T-helper 17 cell (primary cell): ENCODE measurements around the gene CFAP54. TPM values are rescaled to one million over a fixed set of nuclear protein-coding genes. Genes with fewer than 3 reads are reported as not detected.
"Not testable (repeated sequence)": the region's sequence is repeated elsewhere in the genome, so short reads cannot be mapped to it uniquely, and the experiment has no call there.

Experiments used
- ATAC-seq: fragments of 150-1000 bp; cut with Tn5 transposase; 2 replicates; pipeline ENCODE4 v1.10.0; 2021; ENCODE audit warnings: mild to moderate bottlenecking, moderate library complexity
- DNase-seq, 3 donors: peaks; one replicate each; pipeline versions ENCODE4 v3.0.0 to v3.0.0-alpha.2; 2020 to 2021
- H3K9me3 ChIP-seq: one replicate; pipeline ENCODE4 v1.7.0; 2013; ENCODE audit warnings: low read length, mild to moderate bottlenecking; ENCODE audit not compliant: control insufficient read depth, poor library complexity, severe bottlenecking
- H3K27ac Mint-ChIP-seq: one replicate; pipeline ENCODE4 v1.8.0; 2022; ENCODE audit warnings: mild to moderate bottlenecking, moderate library complexity, mixed read lengths
- H3K27me3 Mint-ChIP-seq: one replicate; pipeline ENCODE4 v1.8.0; 2022; ENCODE audit warnings: mixed read lengths
- H3K36me3 Mint-ChIP-seq: one replicate; pipeline ENCODE4 v1.8.0; 2022; ENCODE audit warnings: low read depth, mixed read lengths
- H3K4me1 Mint-ChIP-seq: one replicate; pipeline ENCODE4 v1.8.0; 2022; ENCODE audit warnings: mild to moderate bottlenecking, mixed read lengths
- H3K4me3 Mint-ChIP-seq: one replicate; pipeline ENCODE4 v1.8.0; 2022; ENCODE audit warnings: mild to moderate bottlenecking, moderate library complexity, mixed read lengths
- total RNA-seq, 4 donors: library from RNA in 2 of 4; stranded (reverse) in 2 of 4; gene quantifications; one replicate each; pipeline ENCODE4 v1.2.3 and lab custom pipeline; 2022 to 2026

The CFAP54 gene
- total RNA-seq, 2 donors from 2014 or later = 1.2 to 1.3 TPM

DNA sequence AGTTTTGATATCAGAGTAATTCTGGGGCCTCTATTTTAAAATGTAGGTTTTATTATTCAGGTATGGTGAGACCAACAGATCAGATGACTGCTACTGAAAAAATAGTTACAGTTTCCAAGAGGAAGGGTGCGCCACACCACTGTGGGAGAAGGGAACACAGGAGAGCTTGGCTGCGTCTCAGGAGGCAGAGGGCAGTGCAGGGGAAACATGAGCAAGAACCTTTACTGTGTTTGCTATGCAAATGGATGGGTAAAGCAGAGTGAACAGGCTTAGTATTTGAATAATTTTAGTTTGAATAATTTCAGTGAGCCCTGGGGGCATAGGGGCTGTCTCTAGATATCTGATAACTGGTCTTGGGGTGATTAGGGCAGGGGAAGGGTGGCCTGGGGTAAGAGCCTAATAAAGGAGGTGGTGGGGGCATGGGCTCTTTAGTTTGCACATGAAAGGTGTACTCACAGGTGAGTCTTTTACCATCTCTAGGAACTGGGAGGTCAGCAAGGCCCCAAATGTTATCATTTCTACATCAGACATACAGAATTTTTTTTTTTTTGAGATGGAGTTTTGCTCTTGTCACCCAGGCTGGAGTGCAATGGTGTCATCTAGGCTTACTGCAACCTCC is 220.9 kb downstream of the CFAP54 start:
- H3K4me3 Mint-ChIP-seq = no peak overlapping the region
- no peak for DNase-seq
- ATAC-seq = no peak
- H3K9me3 ChIP-seq = no peaks in the 10 kb centered on the region
- no peaks in the 10 kb centered on the region for H3K4me1 Mint-ChIP-seq
- no peaks in the 10 kb centered on the region for H3K27me3 Mint-ChIP-seq
- H3K27ac Mint-ChIP-seq = no peak overlapping the region
- no peaks in the 10 kb centered on the region for H3K36me3 Mint-ChIP-seq

DNA sequence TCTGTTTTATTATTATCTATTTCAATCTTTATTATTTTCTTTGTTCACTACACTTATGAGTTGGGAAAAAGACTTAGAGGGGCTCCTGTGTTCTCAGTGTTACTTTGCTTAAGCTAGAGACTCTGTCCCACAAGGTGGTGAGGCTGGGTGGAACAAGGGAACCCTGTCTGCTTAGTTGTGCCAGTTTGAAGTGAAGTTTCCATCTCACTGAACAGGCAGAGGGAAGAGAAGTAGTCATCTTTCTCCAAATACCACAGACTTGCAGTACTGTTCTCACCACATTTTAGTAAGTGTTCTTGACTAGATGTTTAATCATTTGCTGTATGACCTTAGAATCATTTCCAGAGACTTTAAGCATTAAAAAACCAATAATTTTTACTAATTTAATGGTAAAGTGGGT is 222.0 kb downstream of the CFAP54 start:
- Mint-ChIP-seq H3K4me1 (no peaks in the 10 kb centered on the region), H3K36me3 (no peaks in the 10 kb centered on the region), H3K27ac (no peak overlapping the region), H3K27me3 (no peaks in the 10 kb centered on the region), H3K4me3 (no peak overlapping the region)
- ATAC-seq (no peak), DNase-seq (no peak)
- no peaks in the 10 kb centered on the region for H3K9me3 ChIP-seq

DNA sequence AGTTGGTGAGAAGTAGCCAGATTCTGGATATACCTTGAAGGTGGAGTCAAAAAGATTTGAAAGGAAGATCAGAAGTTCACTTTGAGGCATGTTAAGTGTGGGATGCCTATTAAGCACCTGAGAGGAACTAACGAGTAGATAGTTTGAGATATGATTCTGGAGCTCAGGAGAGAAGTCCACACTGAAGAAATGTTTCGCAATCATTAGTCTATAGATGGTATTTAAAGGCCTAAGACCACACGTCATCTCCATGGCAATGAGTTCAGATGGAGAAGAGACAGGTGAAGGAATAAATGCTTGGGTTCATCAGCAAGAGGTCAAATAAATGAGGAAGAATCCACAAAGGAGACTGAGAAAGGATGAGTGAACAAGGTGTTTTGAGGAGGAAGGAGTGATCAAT is 224.8 kb downstream of the CFAP54 start:
- no peaks in the 10 kb centered on the region for H3K36me3 Mint-ChIP-seq
- no peaks in the 10 kb centered on the region for H3K27me3 Mint-ChIP-seq
- no peaks in the 10 kb centered on the region for H3K4me1 Mint-ChIP-seq
- DNase-seq (no peak), ATAC-seq (no peak)
- H3K9me3 ChIP-seq = no peaks in the 10 kb centered on the region
- H3K4me3 Mint-ChIP-seq = no peak overlapping the region
- H3K27ac Mint-ChIP-seq = no peak overlapping the region

DNA sequence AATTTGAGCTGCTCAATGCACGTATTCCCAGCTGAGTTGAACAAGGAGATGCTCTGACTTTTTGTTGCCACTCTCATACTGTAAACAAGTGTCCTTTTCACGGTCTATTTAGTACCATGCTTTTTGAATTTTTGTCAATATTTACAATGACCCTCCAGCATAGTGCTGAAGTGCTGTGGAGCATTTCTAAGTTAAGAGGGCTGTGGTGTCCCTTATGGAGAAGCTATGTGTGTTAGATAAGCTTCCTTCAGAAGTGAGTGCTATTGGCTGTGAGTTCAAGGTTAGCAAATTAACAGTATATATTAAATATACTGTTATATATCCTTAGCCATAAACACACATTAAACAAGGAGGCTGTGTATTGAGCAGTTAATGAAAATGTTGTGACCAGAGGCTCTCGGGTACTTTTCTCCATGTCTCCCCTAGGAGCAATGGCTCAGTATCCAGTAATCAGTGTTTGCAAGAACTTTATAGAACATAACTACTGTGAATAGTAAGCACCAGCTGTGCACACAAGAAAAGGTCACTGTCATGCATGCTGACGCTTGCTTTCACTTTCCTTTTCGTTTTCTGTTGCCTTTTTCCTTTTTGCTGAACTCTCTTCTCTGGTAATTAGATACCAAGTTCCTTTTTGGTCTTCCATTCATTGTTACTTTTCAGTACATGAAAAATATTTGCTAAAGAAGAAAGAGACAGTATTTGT is 230.4 kb downstream of the CFAP54 start:
- H3K27me3 Mint-ChIP-seq = no peaks in the 10 kb centered on the region
- H3K4me3 Mint-ChIP-seq = peak overlapping the region; percentile 90
- ATAC-seq (peak; percentile 71), DNase-seq (no peak)
- H3K36me3 Mint-ChIP-seq = no peaks in the 10 kb centered on the region
- no peaks in the 10 kb centered on the region for H3K9me3 ChIP-seq
- H3K4me1 Mint-ChIP-seq = no peaks in the 10 kb centered on the region
- H3K27ac Mint-ChIP-seq = peak overlapping the region; percentile 99

DNA sequence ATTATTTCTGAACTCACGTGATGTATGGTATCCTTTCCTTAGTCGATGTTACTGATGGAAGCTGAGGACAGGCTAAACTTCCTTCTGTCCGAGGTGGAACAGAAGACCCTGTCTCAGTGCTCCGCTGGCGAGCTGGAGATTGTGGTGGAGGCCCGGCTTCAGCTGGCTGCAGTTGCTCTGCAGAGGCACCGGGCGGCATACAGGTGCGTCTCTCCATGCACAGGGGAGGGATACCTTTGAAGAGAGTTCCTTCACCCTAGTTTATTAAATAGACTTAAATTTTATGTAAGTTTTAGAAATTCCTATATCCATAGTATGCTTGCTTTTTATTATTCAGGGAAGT is 231.0 kb downstream of the CFAP54 start:
- no peaks in the 10 kb centered on the region for H3K36me3 Mint-ChIP-seq
- ATAC-seq = peak; percentile 82

DNA sequence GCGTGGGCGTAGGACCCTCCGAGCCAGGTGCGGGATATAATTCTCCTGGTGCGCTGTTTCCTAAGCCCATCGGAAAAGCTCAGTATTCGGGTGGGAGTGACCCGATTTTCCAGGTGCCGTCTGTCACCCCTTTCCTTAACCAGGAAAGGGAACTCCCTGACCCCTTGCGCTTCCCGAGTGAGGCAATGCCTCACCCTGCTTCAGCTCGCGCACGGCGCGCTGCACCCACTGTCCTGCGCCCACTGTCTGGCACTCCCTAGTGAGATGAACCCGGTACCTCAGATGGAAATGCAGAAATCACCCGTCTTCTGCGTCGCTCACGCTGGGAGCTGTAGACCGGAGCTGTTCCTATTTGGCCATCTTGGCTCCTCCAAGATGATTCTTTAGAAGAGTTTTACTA is 240.1 kb downstream of the CFAP54 start:
- not testable (repeated sequence) for H3K4me3 Mint-ChIP-seq, ATAC-seq, H3K27ac Mint-ChIP-seq, H3K4me1 Mint-ChIP-seq, H3K27me3 Mint-ChIP-seq, H3K36me3 Mint-ChIP-seq, DNase-seq, H3K9me3 ChIP-seq

More for the DNA sequence above, 231.0 kb downstream of the CFAP54 start:
- H3K4me1 Mint-ChIP-seq = no peaks in the 10 kb centered on the region
- H3K4me3 Mint-ChIP-seq = peak overlapping the region; percentile 90
- H3K9me3 ChIP-seq = no peaks in the 10 kb centered on the region
- no peaks in the 10 kb centered on the region for H3K27me3 Mint-ChIP-seq
- no peak for DNase-seq
- peak overlapping the region; percentile 99 for H3K27ac Mint-ChIP-seq

DNA sequence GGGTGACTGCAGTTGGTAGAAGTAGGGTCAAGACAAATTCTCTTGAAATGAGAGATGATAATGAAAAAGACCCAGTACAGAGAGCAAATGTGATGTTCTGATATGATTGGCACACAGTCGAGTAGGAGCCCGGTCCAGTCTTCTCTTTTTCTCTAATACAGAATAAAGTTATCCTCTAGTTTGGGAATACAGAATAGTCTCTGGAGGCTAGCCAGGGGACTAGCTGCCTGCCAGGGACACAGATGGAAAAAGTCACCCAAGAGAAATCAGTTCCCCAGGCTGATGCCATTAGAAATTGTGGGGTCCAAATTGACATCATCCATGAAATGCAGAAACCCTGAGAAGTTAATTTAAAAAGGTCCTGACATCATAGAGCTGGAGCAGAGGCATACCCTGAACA is 240.5 kb downstream of the CFAP54 start:
- H3K27ac Mint-ChIP-seq = no peak overlapping the region
- H3K9me3 ChIP-seq = no peaks in the 10 kb centered on the region
- ATAC-seq (no peak), DNase-seq (no peak)
- H3K4me3 Mint-ChIP-seq = no peak overlapping the region
- H3K27me3 Mint-ChIP-seq = peaks cover 4% of the 10 kb centered on the region
- H3K36me3 Mint-ChIP-seq = no peaks in the 10 kb centered on the region
- H3K4me1 Mint-ChIP-seq = peaks cover 4% of the 10 kb centered on the region

DNA sequence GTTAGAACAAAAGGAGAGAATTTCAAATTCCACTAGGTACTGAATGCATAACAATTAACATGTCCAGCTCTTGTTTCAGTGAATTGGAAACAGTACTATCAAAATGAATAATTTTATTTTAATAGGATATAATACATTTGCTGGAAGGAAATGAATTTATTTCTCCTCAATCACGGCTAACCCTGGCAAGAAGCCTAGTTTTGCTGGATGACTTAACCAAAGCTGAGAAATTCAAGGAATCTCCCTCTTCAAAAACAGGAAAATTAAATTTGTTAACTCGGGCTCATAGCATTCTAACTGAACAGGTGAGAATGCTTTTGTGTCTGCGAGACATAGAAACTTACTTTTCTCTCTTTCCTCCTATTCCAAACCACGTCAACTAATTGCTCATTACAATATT is 254.2 kb downstream of the CFAP54 start:
- Mint-ChIP-seq H3K27me3 (no peaks in the 10 kb centered on the region), H3K4me3 (no peak overlapping the region), H3K27ac (no peak overlapping the region), H3K4me1 (no peaks in the 10 kb centered on the region), H3K36me3 (peaks cover 2% of the 10 kb centered on the region)
- H3K9me3 ChIP-seq = no peaks in the 10 kb centered on the region
- ATAC-seq = no peak
- DNase-seq = no peak

DNA sequence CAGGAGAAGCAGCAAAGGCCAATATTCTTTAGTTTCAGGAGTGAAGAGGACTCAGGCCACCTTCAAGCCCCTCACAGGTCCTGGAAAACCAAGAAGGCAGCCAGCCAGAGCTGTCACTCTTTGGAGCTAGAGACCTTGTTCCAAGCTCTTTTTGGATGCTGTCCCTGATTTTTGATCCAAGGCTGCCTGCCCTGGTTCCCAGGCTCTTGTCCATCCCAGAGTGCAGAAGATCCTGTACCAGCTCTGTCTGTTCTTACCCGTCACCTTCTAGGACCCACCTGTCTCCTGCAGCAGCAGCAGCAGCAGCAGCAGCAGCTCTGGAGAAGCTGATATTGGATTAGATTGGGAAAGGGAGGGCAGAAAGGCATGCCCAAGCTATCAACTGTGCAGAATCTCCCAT is 260.6 kb downstream of the CFAP54 start:
- Mint-ChIP-seq H3K27me3 (peaks cover 17% of the 10 kb centered on the region), H3K4me1 (no peaks in the 10 kb centered on the region), H3K4me3 (no peak overlapping the region), H3K27ac (no peak overlapping the region), H3K36me3 (peaks cover 2% of the 10 kb centered on the region)
- no peak for ATAC-seq
- no peak for DNase-seq
- H3K9me3 ChIP-seq = no peaks in the 10 kb centered on the region

DNA sequence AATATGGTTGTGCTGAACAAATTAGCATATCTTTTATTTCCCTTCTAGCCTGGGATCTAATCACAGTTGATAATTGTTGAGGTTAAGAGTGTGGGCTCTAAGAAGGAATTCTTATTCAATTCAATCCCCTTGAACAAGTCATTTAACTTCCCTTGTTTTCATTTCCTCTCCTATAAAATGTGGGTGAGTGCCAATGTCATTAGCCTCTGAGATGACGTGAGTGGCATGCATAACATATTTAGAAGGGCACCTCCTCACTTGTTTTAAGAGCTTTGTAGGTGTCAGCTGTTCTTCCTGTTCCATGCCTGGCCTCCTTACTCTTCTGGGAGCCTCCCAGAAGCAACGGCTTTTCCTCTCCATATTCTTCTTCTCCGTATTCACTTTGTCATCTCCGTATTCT is 262.2 kb downstream of the CFAP54 start:
- no peaks in the 10 kb centered on the region for H3K4me1 Mint-ChIP-seq
- DNase-seq (no peak), ATAC-seq (no peak)
- no peaks in the 10 kb centered on the region for H3K9me3 ChIP-seq
- peaks cover 1% of the 10 kb centered on the region for H3K36me3 Mint-ChIP-seq
- peaks cover 17% of the 10 kb centered on the region for H3K27me3 Mint-ChIP-seq
- H3K4me3 Mint-ChIP-seq = no peak overlapping the region
- no peak overlapping the region for H3K27ac Mint-ChIP-seq

DNA sequence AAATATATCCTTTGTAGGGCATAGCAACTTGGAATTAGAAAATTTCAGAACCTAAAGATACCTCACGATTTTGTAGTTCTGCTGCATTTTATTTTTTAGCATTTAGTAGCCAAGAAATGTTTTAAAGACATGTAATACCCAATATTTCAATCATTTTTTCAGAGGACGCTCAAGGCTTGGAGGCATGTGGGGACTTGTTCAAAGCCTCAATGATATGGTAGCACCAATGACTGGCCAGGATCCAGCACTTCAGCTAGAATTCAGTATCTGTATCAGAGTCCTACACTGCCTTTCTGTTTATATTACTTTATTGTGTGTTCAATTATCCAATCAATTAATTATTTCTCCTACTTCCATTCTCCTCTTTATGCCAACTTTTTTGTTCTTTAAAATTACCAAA is 262.8 kb downstream of the CFAP54 start:
- no peak overlapping the region for H3K4me3 Mint-ChIP-seq

DNA sequence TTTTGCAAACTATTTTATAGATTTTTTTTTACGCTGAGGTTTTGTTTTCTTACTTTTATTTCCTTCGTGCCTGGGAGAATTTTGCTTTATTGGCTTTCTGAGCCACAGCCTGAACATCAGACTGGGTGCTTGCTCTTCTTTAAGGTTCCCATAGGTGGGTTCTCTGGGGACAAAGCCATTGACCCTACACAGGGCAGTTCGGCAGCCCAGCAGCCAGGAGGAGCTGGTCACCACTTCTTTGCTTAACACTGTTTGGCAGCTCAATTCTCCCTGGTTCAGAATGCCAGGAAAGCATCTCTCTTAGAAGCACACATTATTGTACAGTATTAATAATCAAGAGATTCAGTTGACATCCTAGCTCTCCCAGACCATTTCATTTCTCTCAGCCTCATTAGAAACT is 276.9 kb downstream of the CFAP54 start:
- no peak overlapping the region for H3K27ac Mint-ChIP-seq
- peaks cover 14% of the 10 kb centered on the region for H3K27me3 Mint-ChIP-seq
- no peak overlapping the region for H3K4me3 Mint-ChIP-seq
- H3K36me3 Mint-ChIP-seq = no peaks in the 10 kb centered on the region
- no peaks in the 10 kb centered on the region for H3K9me3 ChIP-seq
- ATAC-seq = no peak
- no peak for DNase-seq
- H3K4me1 Mint-ChIP-seq = no peaks in the 10 kb centered on the region

More for the DNA sequence above, 262.8 kb downstream of the CFAP54 start:
- H3K36me3 Mint-ChIP-seq = no peaks in the 10 kb centered on the region
- DNase-seq = no peak
- H3K27ac Mint-ChIP-seq = no peak overlapping the region
- no peaks in the 10 kb centered on the region for H3K9me3 ChIP-seq
- peaks cover 17% of the 10 kb centered on the region for H3K27me3 Mint-ChIP-seq
- ATAC-seq = no peak
- no peaks in the 10 kb centered on the region for H3K4me1 Mint-ChIP-seq

DNA sequence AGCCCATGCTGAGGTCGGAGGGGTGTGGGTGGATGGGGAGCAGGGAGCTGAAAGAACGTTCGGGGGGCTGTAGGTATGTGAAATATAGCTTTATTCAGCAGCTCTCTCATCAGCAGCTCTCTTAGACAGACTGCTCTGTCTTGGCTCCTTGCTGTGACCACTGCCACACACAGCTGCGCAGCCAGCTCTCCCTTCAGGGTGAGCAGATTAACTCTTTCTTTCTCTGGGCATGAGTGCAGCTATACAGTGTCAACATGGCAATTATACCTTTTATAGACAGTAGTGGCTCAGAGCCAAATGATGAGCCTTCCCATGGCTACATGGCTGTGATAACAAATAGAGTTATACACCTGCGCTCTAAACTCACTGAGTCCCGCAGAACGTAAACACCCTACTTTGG is 280.0 kb downstream of the CFAP54 start:
- H3K27ac Mint-ChIP-seq = no peak overlapping the region
- ATAC-seq (no peak), DNase-seq (no peak)
- no peaks in the 10 kb centered on the region for H3K4me1 Mint-ChIP-seq
- H3K27me3 Mint-ChIP-seq = peaks cover 14% of the 10 kb centered on the region
- no peaks in the 10 kb centered on the region for H3K36me3 Mint-ChIP-seq
- no peak overlapping the region for H3K4me3 Mint-ChIP-seq
- H3K9me3 ChIP-seq = no peaks in the 10 kb centered on the region
